Activated T-cell treated with anti-CD3 and anti-CD28 coated beads for 1 hour (primary cell): ENCODE results near the gene RHEB.

ENCODE experiments used
- DNase-seq: peaks from one replicate; pipeline ENCODE4 v3.0.0-alpha.2; 2020; ENCODE audit warnings: low read depth

The RHEB gene

DNA sequence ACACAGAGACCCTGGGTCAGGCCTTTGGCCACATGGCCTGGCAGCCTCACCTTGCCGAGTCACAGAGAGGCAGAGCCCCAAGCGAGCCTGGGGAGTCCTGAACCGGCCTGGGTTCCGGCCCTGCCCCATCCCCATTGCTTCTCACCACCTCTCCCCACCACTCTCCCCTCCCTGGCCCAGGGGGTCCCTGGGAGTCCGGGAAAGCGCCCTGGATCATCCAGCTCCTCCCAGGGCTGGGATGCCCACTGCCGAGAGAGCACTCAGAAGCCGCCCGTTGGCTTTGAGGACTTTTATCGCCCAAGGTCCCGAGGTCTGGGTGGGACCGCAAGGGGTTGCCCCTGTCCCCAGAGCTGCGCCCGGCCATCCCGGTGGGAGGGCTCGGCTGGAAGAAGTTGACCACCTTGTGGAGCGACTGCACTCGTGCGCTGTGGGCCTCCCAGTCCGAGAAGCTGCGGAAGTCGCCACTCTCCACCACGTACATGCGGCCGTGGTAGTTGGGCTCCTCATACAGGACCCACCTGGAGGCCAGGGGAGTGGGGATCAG, 87.9 kb downstream of the RHEB start:
- no peak for DNase-seq

DNA sequence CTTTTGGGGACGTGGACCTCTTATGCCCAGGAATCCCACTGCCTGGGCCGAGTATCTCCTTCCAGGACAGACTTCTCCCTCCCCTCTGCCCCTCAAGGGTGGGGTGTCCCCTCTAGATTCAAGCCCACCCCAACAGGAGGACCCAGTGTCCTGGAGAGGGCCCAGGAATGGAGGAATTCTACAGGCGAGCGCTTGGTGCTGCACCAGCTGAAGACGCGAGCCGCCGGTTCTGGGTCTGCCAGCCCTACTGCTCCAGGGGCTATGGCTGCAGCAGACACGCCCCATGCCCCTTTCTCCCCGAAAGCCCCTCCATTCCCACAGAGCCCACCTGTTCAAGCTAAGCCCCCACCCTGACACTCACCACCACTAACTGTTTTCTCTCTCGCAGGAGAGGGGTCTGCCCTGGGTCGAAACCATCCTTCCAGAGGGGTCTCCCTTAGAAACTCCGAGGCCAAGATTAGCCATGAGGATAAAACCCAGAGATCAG, 88.4 kb downstream of the RHEB start:
- DNase-seq, result no peak

DNA sequence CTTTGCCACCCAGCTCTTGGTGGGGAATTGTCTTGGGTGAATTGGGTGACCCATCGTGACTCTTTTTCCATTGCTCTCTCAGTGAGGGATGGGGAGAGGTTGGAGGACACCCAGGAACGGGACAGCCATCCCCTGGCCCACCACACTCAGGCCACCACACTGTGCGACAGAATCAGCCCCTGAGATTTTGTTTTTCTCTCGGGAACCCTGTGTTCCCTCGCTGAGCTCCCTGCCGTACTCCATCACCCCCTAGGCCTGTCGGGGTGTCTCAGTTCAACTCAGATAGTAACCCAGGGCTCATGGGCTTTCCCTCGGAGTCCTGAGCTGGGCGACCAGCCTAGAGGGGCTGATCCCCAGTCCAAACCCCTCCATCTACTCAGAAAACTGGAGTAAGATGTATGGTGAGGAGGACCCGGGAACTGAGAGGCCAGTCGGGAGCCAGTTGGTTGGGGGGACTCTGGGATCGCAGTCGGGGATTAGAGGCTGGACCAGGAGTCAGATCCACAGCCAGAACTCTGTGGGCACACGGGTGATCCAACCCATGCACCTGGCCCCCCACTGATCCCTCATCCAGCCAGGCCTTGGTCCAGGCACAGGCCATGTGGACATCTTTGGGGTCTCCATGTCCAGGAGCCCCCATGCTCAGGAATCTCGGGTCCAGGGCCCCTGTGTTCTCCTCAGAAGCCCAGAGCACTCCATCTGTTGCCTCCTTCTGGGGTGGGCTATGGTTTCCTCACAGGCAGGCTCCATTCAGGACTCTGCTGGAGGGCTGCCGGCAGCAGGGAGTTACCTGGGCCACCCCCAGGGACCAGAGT, 89.1 kb downstream of the RHEB start:
- no peak for DNase-seq

DNA sequence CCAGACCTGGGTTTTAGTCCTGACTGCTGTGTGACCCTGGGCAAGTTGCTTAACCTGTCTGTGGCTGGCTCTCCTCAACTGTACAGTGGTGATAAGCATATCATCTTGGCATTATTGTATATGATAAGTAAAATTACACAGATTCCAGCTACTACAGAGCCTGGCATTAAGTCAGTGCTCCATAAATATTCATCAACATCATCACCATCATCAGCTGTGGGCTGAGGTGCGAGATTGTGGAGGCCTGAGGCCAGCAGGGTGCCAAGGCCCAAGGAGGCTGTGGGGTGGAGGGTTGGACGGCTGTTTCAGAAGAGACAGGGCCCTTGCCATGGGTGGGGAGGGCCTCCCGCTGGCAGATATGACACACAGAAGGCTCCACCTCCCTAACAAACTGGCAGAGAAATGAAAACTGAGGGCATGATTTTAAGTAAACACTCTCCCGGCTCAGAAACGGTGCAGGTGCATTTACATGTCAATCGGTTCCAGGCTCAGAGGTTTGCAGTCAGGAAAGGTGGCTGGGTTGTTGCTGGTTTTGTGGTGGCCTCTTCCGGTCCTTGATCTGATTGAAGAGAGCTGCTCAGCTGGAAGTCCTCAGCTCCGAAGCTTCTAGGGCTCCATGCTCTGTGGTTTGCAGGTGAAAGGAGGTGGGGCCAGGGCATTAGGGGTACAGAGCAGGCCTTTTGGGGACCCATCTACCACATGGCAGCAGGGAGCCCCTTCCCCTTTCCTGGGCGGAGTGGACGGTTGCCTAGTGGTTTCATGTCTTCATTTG, 89.9 kb downstream of the RHEB start:
- peak; percentile 33 for DNase-seq

DNA sequence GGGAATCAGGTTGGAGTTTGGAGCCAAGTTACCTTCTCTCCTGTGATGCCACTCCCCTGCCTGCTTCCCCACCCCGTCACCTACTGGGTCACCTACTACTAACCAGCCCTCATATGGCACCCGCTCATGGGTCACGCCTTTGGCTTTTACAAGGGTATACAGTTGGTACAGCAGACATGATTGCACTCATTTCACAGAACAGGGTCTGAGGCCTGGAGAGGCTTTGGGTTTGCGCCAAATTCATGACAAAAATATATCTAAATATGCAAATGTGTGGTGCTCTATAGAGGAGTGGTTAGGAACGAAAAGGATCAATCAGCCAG, 90.5 kb downstream of the RHEB start:
- no peak for DNase-seq

DNA sequence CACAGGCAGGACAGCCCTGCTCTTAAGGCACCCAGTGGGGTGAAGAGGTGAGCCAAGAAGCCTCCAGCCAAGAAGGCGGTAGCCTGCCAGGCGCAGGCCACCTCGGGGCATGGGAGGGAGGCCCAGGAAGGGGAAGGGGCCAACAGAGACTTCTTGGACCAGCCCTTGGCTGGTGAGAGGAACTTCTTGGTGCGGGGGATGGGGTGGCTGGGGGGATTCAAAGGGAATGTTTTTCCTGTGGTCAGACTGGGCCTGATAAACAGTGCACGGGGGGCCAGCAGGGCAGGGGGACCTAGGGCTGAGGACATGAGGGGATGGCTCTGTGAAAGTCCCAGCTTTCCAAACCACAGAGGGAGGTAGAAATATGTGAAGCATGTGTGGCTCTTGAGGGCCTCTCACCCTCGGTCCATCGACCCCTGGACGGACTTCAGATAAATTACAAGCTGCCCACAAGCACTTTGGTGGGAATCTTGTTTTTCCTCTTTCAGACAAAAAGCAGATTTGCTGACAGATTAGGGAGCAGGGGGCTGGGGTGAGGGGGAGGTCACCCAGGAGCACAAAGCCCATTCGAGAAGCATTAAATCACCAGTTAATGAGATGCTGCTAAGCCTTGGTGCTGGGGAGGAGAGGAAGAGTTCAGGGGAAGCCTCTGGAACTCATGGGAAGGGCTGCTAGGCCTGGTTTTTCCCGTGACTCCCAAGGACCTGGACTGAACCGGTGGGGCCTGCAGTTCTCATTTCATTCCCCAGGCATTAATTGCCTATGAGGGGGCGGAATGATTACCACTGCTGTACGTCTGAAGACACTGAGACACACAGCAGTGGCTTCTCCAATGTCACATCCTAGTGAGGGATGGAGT, 91.1 kb downstream of the RHEB start:
- no peak for DNase-seq

DNA sequence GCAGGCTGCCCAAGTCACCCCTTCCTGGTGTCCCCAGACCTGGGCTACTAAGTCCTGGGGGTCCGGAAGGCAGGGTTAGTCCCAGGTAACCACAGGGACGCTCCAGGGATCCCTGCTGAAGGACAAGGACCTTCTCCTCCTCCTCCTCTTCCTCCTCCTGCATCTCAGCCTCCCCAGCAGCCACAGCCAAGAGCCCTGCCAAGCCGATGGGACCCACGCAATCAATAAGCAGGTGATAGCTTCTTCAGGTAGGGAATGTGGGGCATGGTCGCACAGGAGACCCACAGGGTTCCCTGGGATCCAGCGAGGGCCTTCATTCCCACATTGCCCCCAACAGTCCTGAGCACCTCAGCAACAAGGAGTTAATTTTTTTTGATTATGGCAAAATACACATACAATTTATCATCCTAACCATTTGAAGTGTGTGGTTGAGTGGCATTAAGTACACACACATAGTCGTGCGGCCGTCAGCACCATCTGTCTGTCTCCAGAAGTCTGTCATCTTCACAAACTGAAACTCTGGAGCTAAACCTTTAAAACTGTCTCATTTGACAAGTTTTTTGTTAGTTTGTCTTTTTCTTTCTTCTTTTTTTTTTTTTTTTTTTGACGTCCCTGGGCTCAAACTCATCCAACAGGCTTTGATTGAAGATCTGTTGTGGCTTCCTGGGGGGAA, 91.9 kb downstream of the RHEB start:
- DNase-seq, result no peak

DNA sequence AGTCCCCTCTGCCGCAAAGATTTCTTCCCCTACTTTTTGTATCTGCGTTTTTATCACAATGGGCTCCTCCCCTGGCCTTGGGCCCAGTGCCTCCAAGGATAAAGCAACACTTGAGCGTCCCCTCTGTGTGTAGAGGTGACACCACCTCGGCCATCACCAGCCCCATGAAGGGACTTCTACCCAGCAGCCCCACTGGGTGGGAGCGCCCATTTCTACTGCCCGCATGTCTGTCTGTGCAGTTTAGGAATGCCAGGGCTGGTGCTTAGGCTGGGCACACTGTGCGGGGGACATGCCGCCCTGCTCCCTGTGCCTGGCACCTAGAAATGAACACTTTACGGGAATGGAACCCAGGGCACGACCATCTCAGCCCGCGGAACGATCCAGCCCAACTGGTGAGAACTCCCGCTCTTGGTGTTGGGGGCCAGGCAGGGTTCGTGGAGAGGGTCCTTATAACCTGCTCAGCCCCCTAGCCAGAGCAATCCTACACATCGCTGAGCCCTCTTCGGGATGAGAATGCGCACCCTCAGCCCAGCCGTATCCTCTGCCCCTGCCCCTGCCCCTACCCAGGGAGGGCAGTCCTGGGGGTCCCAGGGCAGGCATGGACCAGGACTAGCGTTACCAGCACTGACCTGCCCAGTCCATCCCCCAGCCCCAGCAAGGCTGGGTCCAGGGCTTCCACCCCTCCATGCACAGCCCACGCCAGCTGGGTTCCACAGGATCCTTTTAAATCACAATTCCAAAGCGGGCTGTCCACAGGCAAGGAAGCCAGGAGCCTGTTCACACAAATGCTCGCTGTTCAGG, 92.6 kb downstream of the RHEB start:
- no peak for DNase-seq

DNA sequence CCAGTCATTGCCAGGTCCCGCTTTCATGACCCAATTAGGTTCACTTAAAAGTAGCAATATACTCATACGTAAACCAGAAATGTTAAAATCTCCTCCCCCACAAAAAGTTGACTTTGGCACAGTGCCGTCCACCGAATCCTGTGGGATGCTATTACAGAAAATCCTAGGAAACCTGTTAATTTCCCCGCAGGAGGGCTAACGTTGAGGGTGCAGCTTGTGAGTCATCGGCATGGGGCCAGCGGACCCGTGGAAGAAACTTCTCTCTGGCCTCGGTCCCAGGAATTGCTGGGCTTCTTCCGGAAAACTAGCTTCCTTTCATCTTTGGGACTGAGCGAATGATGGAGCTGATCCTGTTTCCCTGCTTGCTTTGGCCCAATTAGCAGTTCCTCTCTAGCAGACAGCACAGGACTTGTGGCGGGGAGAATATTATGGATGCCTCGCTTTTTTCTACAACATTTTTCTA, 93.2 kb downstream of the RHEB start:
- no peak for DNase-seq

DNA sequence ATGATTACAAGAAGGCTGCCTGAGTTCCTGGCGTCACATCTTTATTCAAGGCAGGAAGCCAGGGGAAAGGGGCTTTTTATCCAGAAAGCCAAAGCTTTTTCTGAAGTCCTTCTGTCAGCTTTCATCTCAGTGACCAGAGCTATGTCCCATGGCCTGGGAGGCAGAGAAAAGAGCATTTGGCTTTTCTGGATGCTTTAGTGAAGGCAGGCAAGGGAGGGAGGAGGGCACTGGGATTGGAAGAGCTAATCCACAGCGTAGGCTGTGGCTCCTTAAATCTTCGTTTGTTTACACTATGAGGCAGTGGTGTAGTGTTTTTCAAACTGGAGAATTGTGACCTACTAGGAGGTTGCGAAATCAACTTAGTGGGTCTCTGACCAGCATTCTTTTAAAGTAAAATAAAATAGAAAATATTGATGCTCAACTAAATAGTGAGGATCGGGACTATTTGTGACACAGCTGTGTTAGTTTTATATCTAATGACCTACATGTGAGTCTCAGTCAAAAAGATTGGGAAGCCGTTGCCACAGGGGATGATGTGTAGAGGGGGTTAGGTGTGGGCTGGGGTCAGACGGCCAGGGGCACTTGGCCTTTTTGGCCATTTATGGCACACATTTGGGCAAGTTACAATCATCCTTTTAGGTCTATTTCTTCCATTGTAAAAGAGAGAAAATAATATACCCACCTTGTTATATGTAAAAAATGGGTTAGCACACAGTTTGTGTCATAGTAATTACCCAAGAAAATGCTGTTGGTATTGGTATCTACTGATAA, 93.8 kb downstream of the RHEB start:
- DNase-seq, result no peak

DNA sequence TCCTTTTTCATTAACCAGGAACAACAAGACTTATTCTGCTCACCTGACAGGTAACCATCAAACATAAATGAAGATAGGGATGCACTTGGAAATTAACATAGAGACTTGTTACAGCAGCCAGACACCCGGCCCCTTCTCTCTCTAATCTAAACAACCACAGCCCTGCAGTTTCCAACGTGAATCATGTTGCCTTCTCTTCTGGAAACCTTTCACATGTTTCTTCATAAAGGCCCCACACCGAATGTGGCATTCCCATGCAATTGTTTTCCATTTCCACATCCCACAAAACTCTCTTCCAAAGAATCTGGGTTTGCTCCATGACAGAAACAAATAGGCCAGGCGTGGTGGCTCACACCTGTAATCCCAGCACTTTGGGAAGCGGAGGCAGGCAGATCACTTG, 94.9 kb downstream of the RHEB start:
- DNase-seq, result no peak

DNA sequence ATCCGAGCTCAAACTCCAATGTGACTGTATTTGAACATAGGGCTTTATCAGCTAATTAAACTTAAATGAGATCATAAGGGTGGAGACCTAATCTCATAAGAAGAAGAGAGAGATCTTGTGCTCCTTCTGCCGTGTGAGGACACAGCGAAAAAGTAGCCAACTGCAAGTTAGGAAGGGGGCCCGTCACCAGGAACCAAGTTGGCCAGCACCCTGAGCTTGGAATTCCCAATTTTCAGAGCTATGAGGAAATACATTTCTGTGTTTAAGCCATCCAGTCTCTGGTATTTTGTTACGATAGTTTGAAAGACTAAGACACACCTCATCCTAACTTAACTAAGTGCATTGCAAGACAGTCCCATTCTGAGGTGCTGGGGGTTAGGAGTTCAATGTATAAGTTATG, 95.8 kb downstream of the RHEB start:
- DNase-seq, result no peak

DNA sequence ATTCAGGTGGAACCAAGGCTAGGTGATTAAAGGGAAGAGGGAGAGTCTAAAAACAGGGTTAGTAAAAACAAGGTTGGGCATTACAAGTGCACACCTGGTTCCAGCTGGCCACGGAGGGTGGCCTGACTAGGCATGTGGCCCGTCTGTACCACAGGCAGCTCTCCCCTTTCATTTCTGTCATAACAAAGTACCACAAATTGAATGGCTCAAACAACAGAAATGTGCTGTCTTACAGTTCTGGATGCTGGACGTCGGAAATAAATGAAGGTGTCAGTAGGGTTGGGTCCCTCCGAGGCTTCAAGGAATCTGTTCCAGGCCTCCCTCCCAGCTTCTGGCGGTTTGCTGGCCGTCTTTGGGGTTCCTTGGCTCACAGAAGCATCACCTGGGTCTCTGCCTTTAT, 96.5 kb downstream of the RHEB start:
- no peak for DNase-seq

DNA sequence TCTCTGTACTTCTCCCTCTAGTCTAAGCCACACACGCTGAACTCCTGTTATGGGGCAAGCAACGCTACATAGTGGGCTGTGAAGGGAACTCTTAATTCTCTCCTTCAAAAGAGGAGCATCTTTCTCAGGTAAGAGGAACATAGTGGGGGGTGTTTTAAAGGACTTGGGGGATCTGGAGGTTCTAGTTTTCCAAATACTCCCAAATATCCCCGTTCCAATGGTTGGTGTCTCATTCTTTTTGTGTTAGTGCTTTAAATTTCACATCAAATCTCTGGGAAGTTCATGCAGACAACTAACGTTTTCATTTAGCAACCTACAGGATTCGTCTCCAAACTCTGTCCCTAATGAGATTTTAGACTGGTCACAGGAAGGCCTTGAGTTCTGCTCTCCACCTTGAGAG, 97.5 kb downstream of the RHEB start:
- no peak for DNase-seq

DNA sequence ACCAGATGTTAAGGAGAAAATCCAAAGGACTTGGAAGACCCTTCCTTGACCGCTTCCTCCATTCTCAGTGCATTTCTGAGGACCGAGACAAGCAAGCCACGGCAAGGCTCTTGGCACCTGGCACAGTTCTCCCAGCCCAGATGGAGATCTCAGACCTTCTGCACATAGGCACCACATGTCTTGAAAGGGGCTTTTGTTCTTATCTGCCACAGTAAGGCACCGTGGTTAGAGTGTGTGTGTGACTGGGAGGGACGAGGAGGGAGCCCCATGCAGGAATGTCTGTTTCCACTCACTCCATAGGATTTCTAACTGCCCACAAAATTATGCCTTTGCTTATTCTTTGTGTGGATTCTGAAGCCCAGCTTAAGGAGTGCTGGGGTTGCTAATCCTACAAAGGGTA, 99.6 kb downstream of the RHEB start:
- no peak for DNase-seq

DNA sequence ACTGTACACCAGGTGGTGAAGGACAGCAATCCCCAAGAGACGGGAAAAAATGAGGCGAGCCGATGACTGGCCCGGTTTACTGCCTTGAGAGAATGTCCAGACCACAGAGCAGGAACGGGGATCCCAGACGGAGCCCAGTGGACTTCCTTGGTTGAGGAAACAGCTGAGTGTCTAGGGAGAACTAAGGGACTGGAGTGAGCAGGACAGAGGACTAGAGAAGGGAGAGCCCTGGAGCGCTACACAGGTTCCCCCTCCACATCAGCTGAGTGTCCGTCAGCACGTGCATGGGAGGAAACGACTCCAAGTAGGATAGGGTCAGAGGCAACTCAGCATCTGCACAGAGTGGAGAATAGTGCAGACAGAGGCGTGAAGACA, 102.8 kb downstream of the RHEB start:
- no peak for DNase-seq

DNA sequence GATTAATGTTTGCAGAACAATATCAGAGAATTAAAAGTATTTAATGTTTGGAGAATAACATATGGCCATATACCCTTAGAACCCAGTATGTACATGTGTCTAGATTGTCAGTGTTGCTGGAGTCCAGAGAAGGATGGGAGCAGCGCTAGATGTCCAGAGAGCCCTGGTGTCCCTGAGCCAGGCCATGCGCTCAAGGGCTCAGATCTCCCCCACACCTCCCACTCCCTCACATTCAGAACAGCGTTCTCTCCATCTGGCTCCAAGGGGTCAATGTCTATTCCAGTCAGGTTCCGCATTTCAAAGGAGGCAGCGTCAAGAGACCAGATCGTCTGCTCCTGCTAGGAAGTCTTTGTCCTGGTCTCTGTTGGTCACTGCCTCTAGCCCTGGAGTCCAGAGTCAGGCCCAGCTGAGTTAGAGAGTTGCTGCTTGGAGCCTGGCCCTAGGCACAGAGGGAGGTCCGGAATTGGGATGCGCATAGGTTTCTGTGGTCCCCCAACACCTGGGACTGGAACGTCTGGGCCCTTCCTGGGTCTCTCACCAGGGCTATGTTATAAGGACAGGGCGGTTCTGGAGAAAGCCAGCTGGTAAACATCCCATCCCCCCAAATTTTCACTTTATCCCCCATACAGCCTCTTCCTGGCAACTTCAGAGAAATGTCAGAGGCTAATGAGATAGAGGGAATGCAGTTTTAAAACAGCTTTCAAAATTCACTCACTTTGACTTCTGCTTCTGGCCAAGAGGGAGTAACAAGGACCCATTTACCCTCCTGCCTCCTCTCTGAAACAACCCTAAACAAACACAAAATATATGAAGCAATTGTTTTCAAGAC, 103.4 kb downstream of the RHEB start:
- DNase-seq, result no peak
